ENCODE results near the gene CLUH.

Gene CLUH

DNA sequence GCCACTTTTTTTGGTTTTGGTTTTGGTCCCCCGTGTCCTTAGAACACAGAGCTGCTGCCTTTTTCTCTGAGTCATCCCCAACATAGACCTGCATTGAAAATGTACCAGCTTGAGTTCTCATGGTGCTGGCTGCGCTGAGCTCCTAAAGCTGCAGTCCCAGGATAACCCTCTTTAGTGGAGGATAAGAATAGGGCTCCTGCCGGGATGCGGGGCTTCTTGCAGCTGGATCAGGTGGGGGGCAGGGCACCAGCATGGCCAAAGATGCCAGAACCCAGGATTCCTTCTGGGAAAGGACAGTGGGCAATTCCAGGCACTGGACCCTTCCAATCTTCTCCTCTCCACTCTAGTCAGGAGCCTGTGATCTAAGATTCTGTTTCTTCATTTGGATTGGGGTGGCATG lies 8.3 kb upstream of the CLUH start:
- DNase-seq (ENCODE audit: low read depth), result no peak
- H3K4me3 ChIP-seq (ENCODE audit: low read length), result no peak overlapping the region
- no peak for TF ChIP-seq CTCF (conservative IDR thresholded peaks at IDR 0.05; ENCODE audit: low read length)

GRCh38 chr17:2718150-2718938 lies 6.8 kb upstream of the CLUH start:
- DNase-seq (ENCODE audit: low read depth), result no peak

GRCh38 chr17:2716649-2717048 lies 5.1 kb upstream of the CLUH start:
- H3K4me3 ChIP-seq (ENCODE audit: low read length), result no peak overlapping the region
- no peak for DNase-seq (ENCODE audit: low read depth)
- no peak for TF ChIP-seq CTCF (conservative IDR thresholded peaks at IDR 0.05; ENCODE audit: low read length)

More at GRCh38 chr17:2718150-2718938, 6.8 kb upstream of the CLUH start:
- no peak for TF ChIP-seq CTCF (conservative IDR thresholded peaks at IDR 0.05; ENCODE audit: low read length)
- H3K4me3 ChIP-seq (ENCODE audit: low read length), result no peak overlapping the region

- no peak for DNase-seq (ENCODE audit: low read depth)
- TF ChIP-seq CTCF (conservative IDR thresholded peaks at IDR 0.05; ENCODE audit: low read length), result no peak
- no peak overlapping the region for H3K4me3 ChIP-seq (ENCODE audit: low read length)
Observed at GRCh38 chr17:2713881-2714280, 2.3 kb upstream of the CLUH start.

GRCh38 chr17:2712300-2713043 lies 908 bp upstream of the CLUH start:
- no peak for TF ChIP-seq CTCF (conservative IDR thresholded peaks at IDR 0.05; ENCODE audit: low read length)
- peak overlapping the region; percentile 62 for H3K4me3 ChIP-seq (ENCODE audit: low read length)
- DNase-seq (ENCODE audit: low read depth), result no peak

- DNase-seq (ENCODE audit: low read depth), result no peak
- peak overlapping the region; percentile 80 for H3K4me3 ChIP-seq (ENCODE audit: low read length)
- no peak for TF ChIP-seq CTCF (conservative IDR thresholded peaks at IDR 0.05; ENCODE audit: low read length)
Observed at GRCh38 chr17:2710803-2711607, 559 bp downstream of the CLUH start.

All from AG10803 (cell line).